HCT116 (cell line): ENCODE measurements around the gene BABAM2. TPM values are rescaled to one million over a fixed set of nuclear protein-coding genes. Genes with fewer than 3 reads are reported as not detected.

Source experiments
- ATAC-seq: fragments of 200-7000 bp; cut with Tn5 transposase; 2 replicates; pipeline ENCODE4 v1.9.1; 2020; ENCODE audit warnings: mild to moderate bottlenecking, moderate library complexity
- BruUV-seq: library from RNA; stranded (reverse); fragments of 400-500 nt; replicated peaks from 2 replicates; lab custom pipeline; 2021; lab: Mats Ljungman, UMichigan
- CTCF ChIA-PET: fragments of 300-600 bp; sonication (Branson Sonifier 250); formaldehyde crosslinking; loops from one replicate; lab custom pipeline; 2021; ENCODE audit warnings: antibody characterized with exemption; lab: Charles Lee
- POLR2A ChIA-PET: fragments of 300-600, 350-600 bp; sonication (Branson Sonifier 250); formaldehyde crosslinking; loops from one replicate; lab custom pipeline; 2021; ENCODE audit warnings: antibody characterized with exemption; lab: Charles Lee
- RAD21 ChIA-PET, 2 experiments: fragments of 300-600 bp; sonication (Branson Sonifier 250); formaldehyde crosslinking; loops; one replicate each; lab custom pipeline; 2023; ENCODE audit warnings: low total read pairs in 2 of 2; ENCODE audit not compliant: uncharacterized antibody in 2 of 2, unreplicated experiment in 2 of 2, low non-redundant PET in 1 of 2; lab: Charles Lee
- DNase-seq: peaks from one replicate; pipeline ENCODE4 v3.0.0-alpha.2; 2010; ENCODE audit warnings: low read depth, low spot score
- H2AFZ ChIP-seq: fragments of 200-600 bp; shearing (Covaris generic), sonication (generic); 2 replicates; pipeline ENCODE4 v1.6.1; 2017; ENCODE audit warnings: low read depth, mixed run types, mixed read lengths, antibody characterized with exemption, low read length; ENCODE audit not compliant: poor library complexity, severe bottlenecking
- H3K27ac ChIP-seq: 2 replicates; pipeline ENCODE4 v1.5.1; 2012; ENCODE audit warnings: low read depth, low read length
- H3K27me3 ChIP-seq: fragments of 200-600 bp; sonication (generic); 2 replicates; pipeline ENCODE4 v1.6.1; 2016; ENCODE audit warnings: mixed run types, low read length, mixed read lengths; ENCODE audit not compliant: insufficient read depth
- H3K36me3 ChIP-seq, 2 experiments: fragments of 200-500 bp in 1 of 2; fragments of 200-600 bp in 1 of 2; sonication (Bioruptor generic) in 1 of 2; sonication (generic) in 1 of 2; 2 replicates each; pipeline versions ENCODE4 v1.5.1 to v1.6.1; 2014 to 2016; ENCODE audit warnings: low read length in 2 of 2, inconsistent platforms in 1 of 2, mixed read lengths in 1 of 2, mixed run types in 1 of 2; ENCODE audit not compliant: insufficient read depth in 2 of 2, control insufficient read depth in 1 of 2
- H3K4me1 ChIP-seq, 2 experiments: fragments of 200-600 bp in 1 of 2; sonication (generic) in 1 of 2; 2 replicates each; pipeline versions ENCODE4 v1.5.1 to v1.6.1; 2012 to 2017; ENCODE audit warnings: low read length in 2 of 2, inconsistent platforms in 1 of 2, mild to moderate bottlenecking in 1 of 2, mixed read lengths in 1 of 2, mixed run types in 1 of 2, moderate library complexity in 1 of 2; ENCODE audit not compliant: insufficient read depth in 2 of 2, control insufficient read depth in 1 of 2
- H3K4me2 ChIP-seq: fragments of 200-600 bp; sonication (generic); 2 replicates; pipeline ENCODE4 v1.6.1; 2017; ENCODE audit warnings: mixed run types, low read length, mixed read lengths
- H3K4me3 ChIP-seq, 2 experiments: fragments of 200-600 bp in 1 of 2; sonication (generic) in 1 of 2; replicated peaks in 1 of 2; 2 replicates each; pipeline ENCODE4 v1.5.1; 2011 to 2016; ENCODE audit warnings: low read length in 2 of 2, control low read depth in 1 of 2, low read depth in 1 of 2, mild to moderate bottlenecking in 1 of 2, mixed read lengths in 1 of 2, mixed run types in 1 of 2
- H3K79me2 ChIP-seq: fragments of 200-600 bp; sonication (generic); 2 replicates; pipeline ENCODE4 v1.6.1; 2017; ENCODE audit warnings: mild to moderate bottlenecking, mixed run types, low read length, moderate library complexity, mixed read lengths; ENCODE audit not compliant: insufficient read depth
- H3K9ac ChIP-seq: fragments of 200-600 bp; sonication (generic); 2 replicates; pipeline ENCODE4 v1.6.1; 2016; ENCODE audit warnings: low read length, mixed read lengths
- H3K9me2 ChIP-seq: fragments of 200-600 bp; sonication (generic), shearing (Covaris generic); 2 replicates; pipeline ENCODE4 v1.6.1; 2017; ENCODE audit warnings: mixed run types, mild to moderate bottlenecking, moderate library complexity; ENCODE audit not compliant: insufficient read depth
- H3K9me3 ChIP-seq, 2 experiments: fragments of 200-500 bp in 1 of 2; fragments of 200-600 bp in 1 of 2; sonication (Bioruptor generic) in 1 of 2; sonication (generic) in 1 of 2; 2 replicates each; pipeline ENCODE4 v1.6.1; 2014 to 2017; ENCODE audit warnings: low read length in 2 of 2, mixed read lengths in 2 of 2, inconsistent platforms in 1 of 2, low read depth in 1 of 2, mild to moderate bottlenecking in 1 of 2, mixed run types in 1 of 2, moderate library complexity in 1 of 2; ENCODE audit not compliant: control insufficient read depth in 1 of 2, insufficient read depth in 1 of 2
- H4K20me1 ChIP-seq: fragments of 200-600 bp; sonication (generic), shearing (Covaris generic); 2 replicates; pipeline ENCODE4 v1.6.1; 2017; ENCODE audit warnings: mixed run types, mild to moderate bottlenecking, moderate library complexity; ENCODE audit not compliant: insufficient read depth
- ATF3 ChIP-seq: IDR thresholded peaks from 2 replicates; pipeline ENCODE4 v1.6.1; 2012
- CBX3 ChIP-seq: IDR thresholded peaks from 2 replicates; pipeline ENCODE4 v1.6.1; 2012; ENCODE audit warnings: low read depth
- CEBPB ChIP-seq: IDR thresholded peaks from 2 replicates; pipeline ENCODE4 v1.6.1; 2012; ENCODE audit warnings: low read depth
- CTCF ChIP-seq, 3 experiments: fragments of 200-600 bp in 1 of 3; sonication (generic) in 1 of 3; IDR thresholded peaks in 2 of 3; conservative IDR thresholded peaks in 1 of 3; 2 replicates each; pipeline ENCODE4 v1.5.1; 2012 to 2017; ENCODE audit warnings: low read depth in 2 of 3, low read length in 2 of 3, antibody characterized with exemption in 1 of 3, borderline replicate concordance in 1 of 3, control low read depth in 1 of 3, mild to moderate bottlenecking in 1 of 3, mixed read lengths in 1 of 3, mixed run types in 1 of 3, moderate library complexity in 1 of 3; ENCODE audit not compliant: insufficient read depth in 1 of 3
- EGR1 ChIP-seq: IDR thresholded peaks from 2 replicates; pipeline ENCODE4 v1.6.1; 2012; ENCODE audit warnings: low read depth
- ELF1 ChIP-seq: IDR thresholded peaks from 2 replicates; pipeline ENCODE4 v1.6.1; 2012; ENCODE audit warnings: low read depth, borderline replicate concordance
- EZH2 ChIP-seq: fragments of 200-600 bp; sonication (generic); IDR thresholded peaks from 2 replicates; pipeline ENCODE4 v1.6.1; 2017; ENCODE audit warnings: antibody characterized with exemption, mixed run types
- EZH2phosphoT487 ChIP-seq: fragments of 200-600 bp; IDR thresholded peaks from 2 replicates; pipeline ENCODE4 v1.6.1; 2018; ENCODE audit warnings: antibody characterized with exemption, borderline replicate concordance
- FOSL1 ChIP-seq: IDR thresholded peaks from 2 replicates; pipeline ENCODE4 v1.6.1; 2012; ENCODE audit warnings: low read depth
- JUND ChIP-seq: IDR thresholded peaks from 2 replicates; pipeline ENCODE4 v1.6.1; 2012
- MAX ChIP-seq: IDR thresholded peaks from 2 replicates; pipeline ENCODE4 v1.6.1; 2012
- POLR2A ChIP-seq: IDR thresholded peaks from 2 replicates; pipeline ENCODE4 v1.7.0; 2011; ENCODE audit warnings: borderline replicate concordance; ENCODE audit not compliant: insufficient read depth, insufficient read length; ENCODE audit errors: extremely low read depth
- POLR2AphosphoS5 ChIP-seq: IDR thresholded peaks from 2 replicates; pipeline ENCODE4 v1.6.1; 2011; ENCODE audit warnings: mild to moderate bottlenecking, low read depth, low read length, moderate library complexity
- REST ChIP-seq: IDR thresholded peaks from 2 replicates; pipeline ENCODE4 v1.6.1; 2012; ENCODE audit warnings: low read depth
- SIN3A ChIP-seq: IDR thresholded peaks from 2 replicates; pipeline ENCODE4 v1.6.1; 2012; ENCODE audit warnings: low read depth
- SRF ChIP-seq: IDR thresholded peaks from 2 replicates; pipeline ENCODE4 v1.6.1; 2012; ENCODE audit warnings: low read depth
- TCF7L2 ChIP-seq: IDR thresholded peaks from 2 replicates; pipeline ENCODE4 v1.7.0; 2011; ENCODE audit warnings: borderline replicate concordance, inconsistent platforms; ENCODE audit not compliant: insufficient read depth, insufficient read length; ENCODE audit errors: extremely low read depth
- ZBTB33 ChIP-seq: IDR thresholded peaks from 2 replicates; pipeline ENCODE4 v1.6.1; 2011; ENCODE audit warnings: mild to moderate bottlenecking, low read length, moderate library complexity; ENCODE audit not compliant: insufficient replicate concordance; ENCODE audit errors: extremely low read depth
- ZFX ChIP-seq: fragments of 450-650 bp; IDR thresholded peaks from 2 replicates; pipeline ENCODE4 v1.6.1; 2017
- ZNF274 ChIP-seq: fragments of 200-500 bp; sonication (Bioruptor generic); IDR thresholded peaks from 2 replicates; pipeline ENCODE4 v1.6.1; 2014; ENCODE audit warnings: mild to moderate bottlenecking, low read depth, low read length, inconsistent platforms
- intact Hi-C: fragments of 100-400 bp; cut with micrococcal nuclease; formaldehyde crosslinking; loops from 2 replicates; pipeline ENCODE4 v1.10.0; 2022
- total RNA-seq: library from RNA; stranded (reverse); gene quantifications from one replicate; pipeline ENCODE4 v1.2.1, GENCODE V29; 2021; ENCODE audit not compliant: unreplicated experiment

The BABAM2 gene
- total RNA-seq, 1 experiment from 2014 or later: 23.8 TPM

GRCh38 chr2:28148000-28148399 is 257.5 kb downstream of the BABAM2 start:
- no peak for TF ChIP-seq EZH2phosphoT487
- TF ChIP-seq ELF1: no peak
- TF ChIP-seq ZNF274: no peak
- TF ChIP-seq REST: no peak
- TF ChIP-seq CTCF (IDR thresholded peaks at IDR 0.05 in 2 of 3, conservative IDR thresholded peaks at IDR 0.05 in 1 of 3; ENCODE audit: borderline replicate concordance in 1 of 3, insufficient read depth in 1 of 3, low read depth in 2 of 3, low read length in 2 of 3): no peak
- no peak for TF ChIP-seq ZBTB33
- no peak for TF ChIP-seq SRF
- TF ChIP-seq CBX3: no peak
- no peak for TF ChIP-seq CEBPB
- TF ChIP-seq EGR1: no peak
- no peak for TF ChIP-seq TCF7L2
- TF ChIP-seq MAX: no peak
- TF ChIP-seq SIN3A: no peak
- TF ChIP-seq POLR2AphosphoS5: no peak
- TF ChIP-seq POLR2A: no peak
- TF ChIP-seq FOSL1: no peak
- TF ChIP-seq ZFX: no peak
- TF ChIP-seq EZH2: no peak
- no peak for TF ChIP-seq JUND
- TF ChIP-seq ATF3: no peak
- TF ChIP-seq, all 23 proteins: peak for 0

More at GRCh38 chr2:28148000-28148399, 257.5 kb downstream of the BABAM2 start:
- Histone ChIP-seq H4K20me1 (no peaks in the 10 kb centered on the region), H3K79me2 (no peaks in the 10 kb centered on the region), H3K27ac (no peak overlapping the region), H3K27me3 (no peaks in the 10 kb centered on the region), H3K4me1 (no peaks in the 10 kb centered on the region), H3K4me2 (no peak overlapping the region), H3K4me3 (no peak overlapping the region), H3K9ac (no peak overlapping the region), H3K9me3 (no peaks in the 10 kb centered on the region), H3K9me2 (no peaks in the 10 kb centered on the region), H2AFZ (no peak overlapping the region), H3K36me3 (no peaks in the 10 kb centered on the region)
- BruUV-seq: no TSS peak
- no peak for ATAC-seq
- ChIA-PET CTCF (no interaction called here), POLR2A (no interaction called here), RAD21 (no interaction called here)
- DNase-seq: no peak
- intact Hi-C loops: no loop called here
